WTC11 (cell line): ENCODE data around the gene NRIP3. TPM values are rescaled to one million over a fixed set of nuclear protein-coding genes. Genes with fewer than 3 reads are reported as not detected.

Experiments used
- ATAC-seq: fragments of 200-7000 bp; cut with Tn5 transposase; 2 replicates; pipeline ENCODE4 v1.10.0; 2021; ENCODE audit warnings: mild to moderate bottlenecking, moderate library complexity
- CTCF ChIA-PET: fragments of 300-600 bp; sonication (Branson Sonifier 250); formaldehyde crosslinking; loops from one replicate; lab custom pipeline; 2021; ENCODE audit warnings: antibody characterized with exemption; lab: Charles Lee
- POLR2A ChIA-PET: fragments of 350-600 bp; sonication (Branson Sonifier 250); formaldehyde crosslinking; loops from one replicate; lab custom pipeline; 2021; ENCODE audit warnings: antibody characterized with exemption; lab: Charles Lee
- DNase-seq: peaks from one replicate; pipeline ENCODE4 v3.0.0; 2021; ENCODE audit warnings: low spot score
- H3K27ac Mint-ChIP-seq: 2 replicates; pipeline ENCODE4 v1.8.0; 2021; ENCODE audit warnings: mixed read lengths
- H3K27me3 Mint-ChIP-seq: 2 replicates; pipeline ENCODE4 v1.8.0; 2021; ENCODE audit warnings: low read depth, mild to moderate bottlenecking, moderate library complexity, mixed read lengths
- H3K36me3 Mint-ChIP-seq: 2 replicates; pipeline ENCODE4 v1.8.0; 2021; ENCODE audit warnings: mixed read lengths
- H3K4me1 Mint-ChIP-seq: 2 replicates; pipeline ENCODE4 v1.8.0; 2022; ENCODE audit warnings: mixed read lengths
- H3K4me3 Mint-ChIP-seq: 2 replicates; pipeline ENCODE4 v1.8.0; 2021; ENCODE audit warnings: mild to moderate bottlenecking, moderate library complexity, mixed read lengths
- H3K9me3 Mint-ChIP-seq: 2 replicates; pipeline ENCODE4 v1.8.0; 2021; ENCODE audit warnings: mixed read lengths
- CBFB ChIP-seq: sonication (generic); formaldehyde crosslinking; IDR thresholded peaks from 2 replicates; pipeline ENCODE4 v1.8.1; 2022; ENCODE audit warnings: mild to moderate bottlenecking, low read depth, missing genetic modification reagents
- EMX1 ChIP-seq: fragments of 250-450 bp; sonication (Bioruptor Pico); IDR thresholded peaks from 2 replicates; pipeline ENCODE4 v1.8.0; 2021; ENCODE audit warnings: mild to moderate bottlenecking
- FOXP1 ChIP-seq: sonication (generic); formaldehyde crosslinking; IDR thresholded peaks from 2 replicates; pipeline ENCODE4 v1.8.0; 2022; ENCODE audit warnings: missing genetic modification reagents, mild to moderate bottlenecking, moderate library complexity, borderline replicate concordance
- JAZF1 ChIP-seq: fragments of 250-450 bp; sonication (Bioruptor Pico); IDR thresholded peaks from 2 replicates; pipeline ENCODE4 v1.9.0; 2021; ENCODE audit warnings: moderate library complexity, mild to moderate bottlenecking, inconsistent platforms
- JUN ChIP-seq: sonication (generic); formaldehyde crosslinking; IDR thresholded peaks from 2 replicates; pipeline ENCODE4 v1.8.0; 2023; ENCODE audit warnings: mild to moderate bottlenecking, missing genetic modification reagents
- KAT7 ChIP-seq: sonication (generic); formaldehyde crosslinking; IDR thresholded peaks from 2 replicates; pipeline ENCODE4 v1.8.1; 2023; ENCODE audit warnings: missing genetic modification reagents, mild to moderate bottlenecking, borderline replicate concordance
- MYBL2 ChIP-seq: sonication (generic); formaldehyde crosslinking; IDR thresholded peaks from 2 replicates; pipeline ENCODE4 v1.8.1; 2023; ENCODE audit warnings: mild to moderate bottlenecking, moderate library complexity, missing genetic modification reagents
- NFATC4 ChIP-seq: fragments of 250-450 bp; sonication (Bioruptor Pico); IDR thresholded peaks from 2 replicates; pipeline ENCODE4 v1.9.0; 2021; ENCODE audit warnings: mild to moderate bottlenecking
- NFYB ChIP-seq: sonication (generic); formaldehyde crosslinking; conservative IDR thresholded peaks from 2 replicates; pipeline ENCODE4 v1.8.0; 2022; ENCODE audit warnings: low read depth, missing genetic modification reagents
- OVOL2 ChIP-seq: fragments of 250-450 bp; sonication (Bioruptor Pico); IDR thresholded peaks from 2 replicates; pipeline ENCODE4 v1.9.0; 2021; ENCODE audit warnings: mild to moderate bottlenecking, borderline replicate concordance
- RELA ChIP-seq: sonication (generic); formaldehyde crosslinking; IDR thresholded peaks from 2 replicates; pipeline ENCODE4 v1.8.1; 2022; ENCODE audit warnings: missing genetic modification reagents, mild to moderate bottlenecking, borderline replicate concordance
- RORB ChIP-seq: fragments of 250-450 bp; sonication (Bioruptor Pico); IDR thresholded peaks from 2 replicates; pipeline ENCODE4 v1.9.0; 2021; ENCODE audit warnings: mild to moderate bottlenecking
- SP1 ChIP-seq: sonication (generic); formaldehyde crosslinking; conservative IDR thresholded peaks from 2 replicates; pipeline ENCODE4 v1.8.1; 2022; ENCODE audit warnings: missing genetic modification reagents
- TEAD1 ChIP-seq: sonication (generic); formaldehyde crosslinking; IDR thresholded peaks from 2 replicates; pipeline ENCODE4 v1.8.0; 2022; ENCODE audit warnings: mild to moderate bottlenecking, missing genetic modification reagents
- ZNF138 ChIP-seq: sonication (generic); formaldehyde crosslinking; conservative IDR thresholded peaks from 2 replicates; pipeline ENCODE4 v1.8.1; 2022; ENCODE audit warnings: mild to moderate bottlenecking, moderate library complexity, missing genetic modification reagents
- total RNA-seq: library from RNA; stranded (reverse); gene quantifications from 3 replicates; pipeline ENCODE4 v1.2.3, GENCODE V29; 2021
- TF ChIP-seq, protein P1 (sequence below): fragments of 250-450 bp; sonication (Bioruptor Pico); IDR thresholded peaks from 2 replicates; pipeline ENCODE4 v1.8.0; 2021; ENCODE audit warnings: mild to moderate bottlenecking
- TF ChIP-seq, protein P2 (sequence below): fragments of 250-450 bp; sonication (Bioruptor Pico); conservative IDR thresholded peaks from 2 replicates; pipeline ENCODE4 v1.9.0; 2021; ENCODE audit warnings: mild to moderate bottlenecking
- TF ChIP-seq, protein P3 (sequence below): fragments of 200-600 bp; IDR thresholded peaks from 2 replicates; pipeline ENCODE4 v1.8.0; 2022; ENCODE audit warnings: antibody characterized with exemption
- TF ChIP-seq, protein P4 (sequence below): sonication (generic); formaldehyde crosslinking; IDR thresholded peaks from 2 replicates; pipeline ENCODE4 v1.8.0; 2023; ENCODE audit warnings: mild to moderate bottlenecking, missing genetic modification reagents
- TF ChIP-seq, protein P5 (sequence below): fragments of 250-450 bp; sonication (Bioruptor Pico); IDR thresholded peaks from 2 replicates; pipeline ENCODE4 v2.1.2; 2022; ENCODE audit warnings: mild to moderate bottlenecking, moderate library complexity
- TF ChIP-seq, protein P6 (sequence below): sonication (generic); formaldehyde crosslinking; IDR thresholded peaks from 2 replicates; pipeline ENCODE4 v1.8.1; 2023; ENCODE audit warnings: mild to moderate bottlenecking, missing genetic modification reagents, moderate library complexity

Gene NRIP3
- total RNA-seq, 1 experiment from 2014 or later: 4.5 TPM

DNA sequence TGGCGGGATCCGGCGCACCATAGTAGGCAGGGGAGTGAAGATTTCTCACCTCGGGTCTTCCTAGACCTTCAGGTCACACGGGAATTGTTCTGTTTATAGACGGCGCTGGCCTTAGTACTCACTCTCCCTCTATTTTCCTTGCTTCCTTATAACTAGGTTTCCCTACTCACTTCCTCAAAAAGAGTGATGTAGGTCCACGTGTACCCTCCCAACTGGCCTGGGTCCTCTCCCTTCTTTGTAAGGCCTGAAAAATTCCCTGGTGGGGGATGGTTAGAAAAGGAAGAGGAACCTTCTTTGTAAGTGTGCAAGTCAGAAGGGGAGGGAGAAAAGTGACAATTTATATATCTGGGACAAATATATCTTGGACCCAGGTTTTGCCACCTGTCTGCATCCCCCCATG, 36.6 kb downstream of the NRIP3 start:
- H3K4me3 Mint-ChIP-seq: no peak overlapping the region

DNA sequence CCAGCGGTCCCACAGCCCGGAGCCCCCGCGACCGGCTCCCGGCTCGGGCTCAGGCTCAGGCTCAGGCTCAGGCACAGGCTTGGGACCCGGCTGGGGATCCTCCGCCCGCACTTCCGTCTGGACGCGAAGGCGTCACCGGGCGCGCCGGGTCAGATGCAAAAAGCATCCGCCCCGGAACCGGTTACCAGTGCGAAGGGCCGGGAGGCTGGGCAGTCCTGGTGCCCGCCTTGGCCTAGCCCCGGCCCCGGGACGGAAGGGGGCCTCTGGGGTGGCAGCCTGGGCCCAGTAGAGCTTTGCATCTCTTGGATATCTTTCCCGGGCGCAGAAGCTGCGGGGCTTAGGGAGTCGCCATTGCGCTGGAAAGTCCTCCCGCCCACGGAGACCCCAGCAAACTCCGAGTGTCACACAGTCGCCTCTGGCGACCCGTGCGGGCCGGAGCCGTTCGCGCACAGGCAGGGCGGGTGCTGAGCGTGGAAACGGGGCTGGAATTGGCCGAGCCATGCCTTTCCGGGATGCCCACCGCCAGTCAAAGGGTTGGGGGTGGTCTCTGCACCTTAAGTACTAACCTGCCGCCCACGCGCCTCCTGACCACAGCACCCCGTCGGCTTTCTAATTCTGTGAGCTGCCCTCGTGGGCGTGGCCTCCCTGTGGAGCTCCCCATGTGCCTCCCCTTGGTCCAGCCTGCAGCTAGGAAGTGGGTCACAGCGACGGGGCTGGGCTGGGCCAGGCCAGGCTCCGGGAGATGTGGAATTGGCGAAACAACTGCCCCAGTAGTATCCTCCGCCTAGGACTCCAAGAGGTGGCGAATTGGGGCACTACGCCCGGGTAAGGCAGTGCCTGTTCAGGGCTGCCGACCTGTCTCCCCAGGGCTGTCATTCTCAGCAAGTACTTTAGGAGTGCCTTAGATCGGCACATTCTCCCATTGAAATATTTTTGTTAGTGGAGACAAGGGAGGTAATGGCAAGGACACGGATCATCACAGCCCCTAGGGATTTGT, 39.2 kb downstream of the NRIP3 start, which contains the start of gene TMEM9B:
Gene TMEM9B, minus strand, starts transcription at position 119 of the 997 bp plus-strand sequence. CDS start 129 bp downstream, outside the sequence.
- Mint-ChIP-seq H3K4me3 (peak within 1 kb of the TSS; percentile 94), H3K27me3 (no peaks in the 10 kb centered on the region), H3K4me1 (peaks cover 19% of the 10 kb centered on the region), H3K9me3 (no peaks in the 10 kb centered on the region), H3K36me3 (no peaks in the 10 kb centered on the region), H3K27ac (peak within 1 kb of the TSS; percentile 89)
- ChIA-PET CTCF (interaction anchor here (0.6 to 2.5 kb wide), 11 partner anchors 16 to 542 kb away, joined by 3 to 19 read pairs (median 5); partner anchors contain the start of gene AKIP1), POLR2A (interaction anchor here (0.5 to 1.9 kb wide), 9 partner anchors 11 to 276 kb away, joined by 3 to 5 read pairs (median 3); partner anchors contain the start of gene AKIP1)
- ATAC-seq (peak; percentile 80), DNase-seq (peak; percentile 86)
- TF ChIP-seq, protein P1, sequence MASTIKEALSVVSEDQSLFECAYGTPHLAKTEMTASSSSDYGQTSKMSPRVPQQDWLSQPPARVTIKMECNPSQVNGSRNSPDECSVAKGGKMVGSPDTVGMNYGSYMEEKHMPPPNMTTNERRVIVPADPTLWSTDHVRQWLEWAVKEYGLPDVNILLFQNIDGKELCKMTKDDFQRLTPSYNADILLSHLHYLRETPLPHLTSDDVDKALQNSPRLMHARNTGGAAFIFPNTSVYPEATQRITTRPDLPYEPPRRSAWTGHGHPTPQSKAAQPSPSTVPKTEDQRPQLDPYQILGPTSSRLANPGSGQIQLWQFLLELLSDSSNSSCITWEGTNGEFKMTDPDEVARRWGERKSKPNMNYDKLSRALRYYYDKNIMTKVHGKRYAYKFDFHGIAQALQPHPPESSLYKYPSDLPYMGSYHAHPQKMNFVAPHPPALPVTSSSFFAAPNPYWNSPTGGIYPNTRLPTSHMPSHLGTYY: no peak
- peak; percentile 85; the same call in 1 of the 2 replicates for TF ChIP-seq CBFB
- no peak for TF ChIP-seq OVOL2 (CRISPR knock-in tag)
- TF ChIP-seq KAT7: 0 out of 2 replicates have a peak, but pooled peaks have one; percentile 18
- no peak for TF ChIP-seq EMX1 (CRISPR knock-in tag)
- TF ChIP-seq NFATC4 (CRISPR knock-in tag): no peak
- TF ChIP-seq JUN (CRISPR knock-in tag): 0 out of 2 replicates have a peak, but pooled peaks have one; percentile 18
- TF ChIP-seq, protein P2, sequence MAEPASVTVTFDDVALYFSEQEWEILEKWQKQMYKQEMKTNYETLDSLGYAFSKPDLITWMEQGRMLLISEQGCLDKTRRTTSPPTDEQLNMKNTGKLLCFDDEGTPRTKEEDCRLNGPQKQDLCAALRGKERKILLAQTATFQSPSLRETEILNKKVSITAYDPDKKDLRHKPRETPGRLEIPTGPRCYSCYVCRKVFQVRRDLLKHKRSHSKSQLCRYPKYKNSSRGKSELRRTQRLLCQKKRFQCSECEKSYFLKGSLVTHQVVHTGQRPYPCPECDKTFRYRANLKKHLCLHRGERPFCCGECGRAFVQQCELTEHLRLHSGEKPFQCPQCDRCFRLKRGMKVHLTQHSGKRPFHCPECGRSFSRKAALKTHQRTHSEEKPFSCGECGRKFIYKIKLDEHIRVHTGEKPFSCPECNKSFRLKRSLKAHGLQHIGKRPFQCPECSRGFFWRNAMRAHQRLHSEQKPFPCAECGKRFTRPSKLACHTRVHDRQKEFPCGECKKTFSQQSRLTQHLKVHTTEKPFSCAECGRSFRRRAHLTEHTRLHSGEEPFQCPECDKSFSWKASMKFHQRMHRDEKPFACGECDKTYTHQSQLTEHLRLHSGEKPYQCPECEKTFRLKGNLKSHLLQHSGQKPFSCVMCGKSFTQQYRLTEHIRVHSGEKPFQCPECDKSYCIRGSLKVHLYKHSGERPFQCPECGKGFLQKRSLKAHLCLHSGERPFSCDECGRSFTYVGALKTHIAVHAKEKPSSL (CRISPR knock-in tag): no peak
- TF ChIP-seq FOXP1 (CRISPR knock-in tag): no peak; the same call in 1 of the 2 replicates

More for the DNA sequence above, 36.6 kb downstream of the NRIP3 start:
- POLR2A ChIA-PET: no interaction called here
- TF ChIP-seq, protein P3, sequence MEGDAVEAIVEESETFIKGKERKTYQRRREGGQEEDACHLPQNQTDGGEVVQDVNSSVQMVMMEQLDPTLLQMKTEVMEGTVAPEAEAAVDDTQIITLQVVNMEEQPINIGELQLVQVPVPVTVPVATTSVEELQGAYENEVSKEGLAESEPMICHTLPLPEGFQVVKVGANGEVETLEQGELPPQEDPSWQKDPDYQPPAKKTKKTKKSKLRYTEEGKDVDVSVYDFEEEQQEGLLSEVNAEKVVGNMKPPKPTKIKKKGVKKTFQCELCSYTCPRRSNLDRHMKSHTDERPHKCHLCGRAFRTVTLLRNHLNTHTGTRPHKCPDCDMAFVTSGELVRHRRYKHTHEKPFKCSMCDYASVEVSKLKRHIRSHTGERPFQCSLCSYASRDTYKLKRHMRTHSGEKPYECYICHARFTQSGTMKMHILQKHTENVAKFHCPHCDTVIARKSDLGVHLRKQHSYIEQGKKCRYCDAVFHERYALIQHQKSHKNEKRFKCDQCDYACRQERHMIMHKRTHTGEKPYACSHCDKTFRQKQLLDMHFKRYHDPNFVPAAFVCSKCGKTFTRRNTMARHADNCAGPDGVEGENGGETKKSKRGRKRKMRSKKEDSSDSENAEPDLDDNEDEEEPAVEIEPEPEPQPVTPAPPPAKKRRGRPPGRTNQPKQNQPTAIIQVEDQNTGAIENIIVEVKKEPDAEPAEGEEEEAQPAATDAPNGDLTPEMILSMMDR: no peak
- TF ChIP-seq, protein P1: no peak
- TF ChIP-seq, protein P4, sequence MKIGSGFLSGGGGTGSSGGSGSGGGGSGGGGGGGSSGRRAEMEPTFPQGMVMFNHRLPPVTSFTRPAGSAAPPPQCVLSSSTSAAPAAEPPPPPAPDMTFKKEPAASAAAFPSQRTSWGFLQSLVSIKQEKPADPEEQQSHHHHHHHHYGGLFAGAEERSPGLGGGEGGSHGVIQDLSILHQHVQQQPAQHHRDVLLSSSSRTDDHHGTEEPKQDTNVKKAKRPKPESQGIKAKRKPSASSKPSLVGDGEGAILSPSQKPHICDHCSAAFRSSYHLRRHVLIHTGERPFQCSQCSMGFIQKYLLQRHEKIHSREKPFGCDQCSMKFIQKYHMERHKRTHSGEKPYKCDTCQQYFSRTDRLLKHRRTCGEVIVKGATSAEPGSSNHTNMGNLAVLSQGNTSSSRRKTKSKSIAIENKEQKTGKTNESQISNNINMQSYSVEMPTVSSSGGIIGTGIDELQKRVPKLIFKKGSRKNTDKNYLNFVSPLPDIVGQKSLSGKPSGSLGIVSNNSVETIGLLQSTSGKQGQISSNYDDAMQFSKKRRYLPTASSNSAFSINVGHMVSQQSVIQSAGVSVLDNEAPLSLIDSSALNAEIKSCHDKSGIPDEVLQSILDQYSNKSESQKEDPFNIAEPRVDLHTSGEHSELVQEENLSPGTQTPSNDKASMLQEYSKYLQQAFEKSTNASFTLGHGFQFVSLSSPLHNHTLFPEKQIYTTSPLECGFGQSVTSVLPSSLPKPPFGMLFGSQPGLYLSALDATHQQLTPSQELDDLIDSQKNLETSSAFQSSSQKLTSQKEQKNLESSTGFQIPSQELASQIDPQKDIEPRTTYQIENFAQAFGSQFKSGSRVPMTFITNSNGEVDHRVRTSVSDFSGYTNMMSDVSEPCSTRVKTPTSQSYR (CRISPR knock-in tag): no peak
- TF ChIP-seq, protein P5, sequence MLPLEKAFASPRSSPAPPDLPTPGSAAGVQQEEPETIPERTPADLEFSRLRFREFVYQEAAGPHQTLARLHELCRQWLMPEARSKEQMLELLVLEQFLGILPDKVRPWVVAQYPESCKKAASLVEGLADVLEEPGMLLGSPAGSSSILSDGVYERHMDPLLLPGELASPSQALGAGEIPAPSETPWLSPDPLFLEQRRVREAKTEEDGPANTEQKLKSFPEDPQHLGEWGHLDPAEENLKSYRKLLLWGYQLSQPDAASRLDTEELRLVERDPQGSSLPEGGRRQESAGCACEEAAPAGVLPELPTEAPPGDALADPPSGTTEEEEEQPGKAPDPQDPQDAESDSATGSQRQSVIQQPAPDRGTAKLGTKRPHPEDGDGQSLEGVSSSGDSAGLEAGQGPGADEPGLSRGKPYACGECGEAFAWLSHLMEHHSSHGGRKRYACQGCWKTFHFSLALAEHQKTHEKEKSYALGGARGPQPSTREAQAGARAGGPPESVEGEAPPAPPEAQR (CRISPR knock-in tag): no peak
- TF ChIP-seq NFYB (CRISPR knock-in tag): no peak
- TF ChIP-seq, protein P6, sequence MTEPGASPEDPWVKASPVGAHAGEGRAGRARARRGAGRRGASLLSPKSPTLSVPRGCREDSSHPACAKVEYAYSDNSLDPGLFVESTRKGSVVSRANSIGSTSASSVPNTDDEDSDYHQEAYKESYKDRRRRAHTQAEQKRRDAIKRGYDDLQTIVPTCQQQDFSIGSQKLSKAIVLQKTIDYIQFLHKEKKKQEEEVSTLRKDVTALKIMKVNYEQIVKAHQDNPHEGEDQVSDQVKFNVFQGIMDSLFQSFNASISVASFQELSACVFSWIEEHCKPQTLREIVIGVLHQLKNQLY (CRISPR knock-in tag): no peak
- TF ChIP-seq RORB (CRISPR knock-in tag): no peak
- TF ChIP-seq SP1 (CRISPR knock-in tag): no peak
- no peak for TF ChIP-seq JAZF1 (CRISPR knock-in tag)
- TF ChIP-seq TEAD1 (CRISPR knock-in tag): no peak
- TF ChIP-seq RELA (CRISPR knock-in tag): no peak
- no peak for TF ChIP-seq MYBL2
- TF ChIP-seq ZNF138 (CRISPR knock-in tag): no peak
- Mint-ChIP-seq H3K27me3 (no peaks in the 10 kb centered on the region), H3K4me1 (peaks cover 19% of the 10 kb centered on the region), H3K9me3 (no peaks in the 10 kb centered on the region), H3K27ac (no peak overlapping the region), H3K36me3 (no peaks in the 10 kb centered on the region)
- CTCF ChIA-PET: no interaction called here
- DNase-seq (no peak), ATAC-seq (no peak)
